ENCODE results near the gene SERP2.

Gene SERP2

DNA sequence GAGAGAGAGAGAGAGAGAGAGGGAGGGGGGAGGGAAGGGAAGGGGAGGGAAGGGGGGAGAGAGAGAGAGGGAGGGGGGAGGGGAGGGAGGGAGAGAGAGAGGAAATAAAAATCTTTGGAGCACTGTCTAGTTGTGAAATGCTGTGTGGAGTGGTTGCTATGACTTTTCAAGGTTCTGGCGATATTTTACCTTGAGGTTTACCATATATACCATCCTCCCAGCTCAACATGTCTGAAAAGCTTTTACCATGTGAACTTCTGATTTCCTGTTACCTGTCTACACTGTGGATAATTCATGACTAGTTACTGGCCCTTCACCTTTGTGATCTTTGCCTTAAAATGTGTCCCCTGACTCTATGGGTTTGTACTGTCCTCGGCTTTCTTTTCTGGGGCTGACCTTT, 38.2 kb downstream of the SERP2 start:
- Histone ChIP-seq H3K9me3 (ENCODE audit: insufficient read depth, low read length) (no peaks in the 10 kb centered on the region), H2AFZ (ENCODE audit: low read depth, low read length, severe bottlenecking) (no peak overlapping the region), H3K27ac (ENCODE audit: low read depth, low read length) (no peak overlapping the region), H3K9me2 (replicated peaks; ENCODE audit: insufficient read depth, low read length) (no peaks in the 10 kb centered on the region), H3K27me3 (ENCODE audit: low read length) (no peaks in the 10 kb centered on the region), H3K4me3 (ENCODE audit: insufficient read depth, low read length, poor library complexity, severe bottlenecking) (no peak overlapping the region), H3K36me3 (ENCODE audit: low read length) (no peaks in the 10 kb centered on the region), H3F3A (ENCODE audit: insufficient read depth) (no peaks in the 10 kb centered on the region), H3K9ac (ENCODE audit: low read length) (no peak overlapping the region), H3K79me2 (ENCODE audit: insufficient read depth, low read length) (no peaks in the 10 kb centered on the region), H4K20me1 (ENCODE audit: low read depth, low read length) (no peaks in the 10 kb centered on the region), H3K4me2 (ENCODE audit: low read depth, low read length, poor library complexity, severe bottlenecking) (no peak overlapping the region)
- TF ChIP-seq EZH2phosphoT487 (conservative IDR thresholded peaks at IDR 0.05; ENCODE audit: low read length), result no peak
- TF ChIP-seq, protein P1, sequence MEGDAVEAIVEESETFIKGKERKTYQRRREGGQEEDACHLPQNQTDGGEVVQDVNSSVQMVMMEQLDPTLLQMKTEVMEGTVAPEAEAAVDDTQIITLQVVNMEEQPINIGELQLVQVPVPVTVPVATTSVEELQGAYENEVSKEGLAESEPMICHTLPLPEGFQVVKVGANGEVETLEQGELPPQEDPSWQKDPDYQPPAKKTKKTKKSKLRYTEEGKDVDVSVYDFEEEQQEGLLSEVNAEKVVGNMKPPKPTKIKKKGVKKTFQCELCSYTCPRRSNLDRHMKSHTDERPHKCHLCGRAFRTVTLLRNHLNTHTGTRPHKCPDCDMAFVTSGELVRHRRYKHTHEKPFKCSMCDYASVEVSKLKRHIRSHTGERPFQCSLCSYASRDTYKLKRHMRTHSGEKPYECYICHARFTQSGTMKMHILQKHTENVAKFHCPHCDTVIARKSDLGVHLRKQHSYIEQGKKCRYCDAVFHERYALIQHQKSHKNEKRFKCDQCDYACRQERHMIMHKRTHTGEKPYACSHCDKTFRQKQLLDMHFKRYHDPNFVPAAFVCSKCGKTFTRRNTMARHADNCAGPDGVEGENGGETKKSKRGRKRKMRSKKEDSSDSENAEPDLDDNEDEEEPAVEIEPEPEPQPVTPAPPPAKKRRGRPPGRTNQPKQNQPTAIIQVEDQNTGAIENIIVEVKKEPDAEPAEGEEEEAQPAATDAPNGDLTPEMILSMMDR (IDR thresholded peaks at IDR 0.05; ENCODE audit: insufficient read depth, low read length, poor library complexity, severe bottlenecking), result no peak

DNA sequence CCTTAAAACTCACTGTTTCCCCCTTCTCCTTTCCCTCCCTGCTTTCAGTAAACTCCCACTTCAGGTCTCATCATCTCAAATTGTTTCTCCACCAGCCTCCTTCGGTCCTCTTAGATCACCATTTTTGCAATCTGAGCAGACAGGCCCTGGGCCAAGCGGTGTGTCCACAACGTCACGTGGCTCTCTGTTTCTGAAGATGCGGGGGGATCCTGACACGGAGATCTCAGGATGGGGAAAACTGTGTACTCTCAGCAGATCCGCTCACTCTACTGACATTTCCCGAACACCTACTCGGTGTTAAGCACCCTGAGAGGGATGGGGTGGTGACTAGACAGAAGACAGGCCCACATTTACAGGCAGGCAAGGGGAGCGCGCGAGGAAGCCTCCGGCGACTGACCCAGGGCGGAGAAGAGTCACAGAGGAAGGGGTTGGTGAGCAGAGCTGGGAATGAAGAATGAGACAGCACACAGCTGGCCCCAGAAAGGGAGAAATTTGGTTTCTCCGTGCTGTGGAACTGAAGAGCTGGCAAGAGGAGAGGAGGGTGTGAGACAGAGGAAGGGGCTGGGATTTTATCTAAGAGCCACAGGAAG, 38.8 kb downstream of the SERP2 start:
- H4K20me1 ChIP-seq (ENCODE audit: low read depth, low read length), result no peaks in the 10 kb centered on the region

DNA sequence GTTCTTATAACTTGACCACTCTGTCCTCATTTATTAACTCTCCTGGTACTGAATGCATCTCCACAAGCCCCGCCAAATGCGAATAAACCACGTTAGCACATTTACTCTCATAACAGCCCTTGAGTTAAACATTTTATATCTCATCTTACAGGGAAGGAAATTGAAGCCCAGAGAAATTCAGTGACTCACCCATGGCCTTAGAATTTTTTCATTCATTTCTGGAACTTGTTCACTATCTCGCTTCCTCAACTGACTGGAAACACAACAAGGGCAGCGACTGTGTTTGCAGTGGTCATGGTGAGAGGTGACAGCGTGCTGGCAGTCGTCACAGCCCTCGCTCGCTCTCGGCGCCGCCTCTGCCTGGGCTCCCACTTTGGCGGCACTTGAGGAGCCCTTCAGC, 39.5 kb downstream of the SERP2 start:
- no peaks in the 10 kb centered on the region for H4K20me1 ChIP-seq (ENCODE audit: low read depth, low read length)
- no peaks in the 10 kb centered on the region for H3K36me3 ChIP-seq (ENCODE audit: low read length)
- no peaks in the 10 kb centered on the region for H3K27me3 ChIP-seq (ENCODE audit: low read length)
- H3K4me2 ChIP-seq (ENCODE audit: low read depth, low read length, poor library complexity, severe bottlenecking), result no peak overlapping the region
- no peak overlapping the region for H3K4me3 ChIP-seq (ENCODE audit: insufficient read depth, low read length, poor library complexity, severe bottlenecking)
- H3F3A ChIP-seq (ENCODE audit: insufficient read depth), result no peaks in the 10 kb centered on the region
- no peak overlapping the region for H3K9ac ChIP-seq (ENCODE audit: low read length)
- no peaks in the 10 kb centered on the region for H3K79me2 ChIP-seq (ENCODE audit: insufficient read depth, low read length)
- H3K9me2 ChIP-seq (replicated peaks; ENCODE audit: insufficient read depth, low read length), result no peaks in the 10 kb centered on the region
- H3K27ac ChIP-seq (ENCODE audit: low read depth, low read length), result no peak overlapping the region
- TF ChIP-seq, protein P1 (IDR thresholded peaks at IDR 0.05; ENCODE audit: insufficient read depth, low read length, poor library complexity, severe bottlenecking), result no peak
- no peak for TF ChIP-seq EZH2phosphoT487 (conservative IDR thresholded peaks at IDR 0.05; ENCODE audit: low read length)
- no peak overlapping the region for H2AFZ ChIP-seq (ENCODE audit: low read depth, low read length, severe bottlenecking)
- H3K9me3 ChIP-seq (ENCODE audit: insufficient read depth, low read length), result no peaks in the 10 kb centered on the region

More for the DNA sequence above, 38.8 kb downstream of the SERP2 start:
- TF ChIP-seq EZH2phosphoT487 (conservative IDR thresholded peaks at IDR 0.05; ENCODE audit: low read length), result no peak
- TF ChIP-seq, protein P1 (IDR thresholded peaks at IDR 0.05; ENCODE audit: insufficient read depth, low read length, poor library complexity, severe bottlenecking), result no peak
- Histone ChIP-seq H3F3A (ENCODE audit: insufficient read depth) (no peaks in the 10 kb centered on the region), H3K27ac (ENCODE audit: low read depth, low read length) (no peak overlapping the region), H3K4me2 (ENCODE audit: low read depth, low read length, poor library complexity, severe bottlenecking) (no peak overlapping the region), H3K9me3 (ENCODE audit: insufficient read depth, low read length) (no peaks in the 10 kb centered on the region), H3K4me3 (ENCODE audit: insufficient read depth, low read length, poor library complexity, severe bottlenecking) (no peak overlapping the region), H3K79me2 (ENCODE audit: insufficient read depth, low read length) (no peaks in the 10 kb centered on the region), H3K9me2 (replicated peaks; ENCODE audit: insufficient read depth, low read length) (no peaks in the 10 kb centered on the region), H3K36me3 (ENCODE audit: low read length) (no peaks in the 10 kb centered on the region), H3K9ac (ENCODE audit: low read length) (no peak overlapping the region), H3K27me3 (ENCODE audit: low read length) (no peaks in the 10 kb centered on the region), H2AFZ (ENCODE audit: low read depth, low read length, severe bottlenecking) (no peak overlapping the region)
